Chondrocyte (in vitro differentiated cells): ENCODE measurements around the gene LCE1E. TPM values are rescaled to one million over a fixed set of nuclear protein-coding genes. Genes with fewer than 3 reads are reported as not detected.

ENCODE experiments used
- DNase-seq: peaks from one replicate; pipeline ENCODE4 v3.0.0; 2021; ENCODE audit warnings: mixed read lengths, low spot score
- H3K27ac Mint-ChIP-seq: one replicate; pipeline ENCODE4 v1.8.0; 2021; ENCODE audit warnings: mild to moderate bottlenecking, moderate library complexity, mixed read lengths; ENCODE audit not compliant: unreplicated experiment
- H3K27me3 Mint-ChIP-seq: 2 replicates; pipeline ENCODE4 v1.8.0; 2021; ENCODE audit warnings: low read depth, mixed read lengths
- H3K36me3 Mint-ChIP-seq: 2 replicates; pipeline ENCODE4 v1.8.0; 2021; ENCODE audit warnings: low read depth, mixed read lengths
- H3K4me1 Mint-ChIP-seq: 2 replicates; pipeline ENCODE4 v1.8.0; 2021; ENCODE audit warnings: low read depth, mild to moderate bottlenecking, mixed read lengths
- H3K4me3 Mint-ChIP-seq: one replicate; pipeline ENCODE4 v1.8.0; 2021; ENCODE audit warnings: mild to moderate bottlenecking, moderate library complexity, mixed read lengths; ENCODE audit not compliant: unreplicated experiment
- H3K9me3 Mint-ChIP-seq: 2 replicates; pipeline ENCODE4 v1.8.0; 2021; ENCODE audit warnings: low read depth, mixed read lengths
- CTCF ChIP-seq: fragments of 200-600 bp; sonication (generic); IDR thresholded peaks from 2 replicates; pipeline ENCODE4 v1.5.0; 2021; ENCODE audit warnings: antibody characterized with exemption, mild to moderate bottlenecking, moderate library complexity
- total RNA-seq: library from RNA; stranded (reverse); gene quantifications from 3 replicates; pipeline ENCODE4 v1.2.1, GENCODE V29; 2021

The LCE1E gene
- total RNA-seq, 1 donor from 2014 or later, result not detected

- Mint-ChIP-seq H3K9me3 (peaks cover 11% of the 10 kb centered on the region), H3K27me3 (no peaks in the 10 kb centered on the region)
- no peak for DNase-seq
These were observed 40.8 kb upstream of the LCE1E start for GRCh38 chr1:152745289-152745704.

GRCh38 chr1:152745765-152746444 is 40.2 kb upstream of the LCE1E start:
- Mint-ChIP-seq H3K27me3 (no peaks in the 10 kb centered on the region), H3K9me3 (peaks cover 11% of the 10 kb centered on the region), H3K4me3 (no peak overlapping the region), H3K27ac (no peak overlapping the region), H3K4me1 (no peaks in the 10 kb centered on the region), H3K36me3 (peaks cover 1% of the 10 kb centered on the region)
- no peak for DNase-seq
- no peak for TF ChIP-seq CTCF

More at GRCh38 chr1:152745289-152745704, 40.8 kb upstream of the LCE1E start:
- Mint-ChIP-seq H3K4me1 (no peaks in the 10 kb centered on the region), H3K4me3 (no peak overlapping the region), H3K27ac (no peak overlapping the region), H3K36me3 (peaks cover 1% of the 10 kb centered on the region)
- TF ChIP-seq CTCF, result peak; percentile 19

- Mint-ChIP-seq H3K9me3 (peaks cover 9% of the 10 kb centered on the region), H3K36me3 (peaks cover 1% of the 10 kb centered on the region)
These were observed 38.2 kb upstream of the LCE1E start for GRCh38 chr1:152747831-152748230.

GRCh38 chr1:152752225-152752624 is 33.8 kb upstream of the LCE1E start:
- no peak for DNase-seq
- no peak overlapping the region for H3K4me3 Mint-ChIP-seq
- TF ChIP-seq CTCF, result no peak
- no peaks in the 10 kb centered on the region for H3K4me1 Mint-ChIP-seq
- H3K27ac Mint-ChIP-seq, result no peak overlapping the region
- no peaks in the 10 kb centered on the region for H3K27me3 Mint-ChIP-seq
- H3K36me3 Mint-ChIP-seq, result no peaks in the 10 kb centered on the region
- H3K9me3 Mint-ChIP-seq, result peaks cover 22% of the 10 kb centered on the region

More at GRCh38 chr1:152747831-152748230, 38.2 kb upstream of the LCE1E start:
- no peak for DNase-seq
- Mint-ChIP-seq H3K27me3 (no peaks in the 10 kb centered on the region), H3K4me3 (no peak overlapping the region), H3K4me1 (no peaks in the 10 kb centered on the region), H3K27ac (no peak overlapping the region)
- TF ChIP-seq CTCF, result no peak

- Mint-ChIP-seq H3K9me3 (peaks cover 22% of the 10 kb centered on the region), H3K27me3 (no peaks in the 10 kb centered on the region), H3K4me1 (no peaks in the 10 kb centered on the region), H3K36me3 (no peaks in the 10 kb centered on the region), H3K27ac (no peak overlapping the region), H3K4me3 (no peak overlapping the region)
- TF ChIP-seq CTCF, result no peak
- no peak for DNase-seq
These were observed 32.5 kb upstream of the LCE1E start for GRCh38 chr1:152753586-152753985.
